SH-SY5Y (cell line): Measurements from ENCODE around the gene BCL7A.

Experiments
- GATA2 ChIP-seq: IDR thresholded peaks from 2 replicates; pipeline ENCODE4 v1.6.1; 2011; ENCODE audit warnings: mild to moderate bottlenecking, low read depth, low read length
- GATA3 ChIP-seq: IDR thresholded peaks from 2 replicates; pipeline ENCODE4 v1.6.1; 2011; ENCODE audit warnings: low read depth, mild to moderate bottlenecking, low read length, moderate library complexity

DNA sequence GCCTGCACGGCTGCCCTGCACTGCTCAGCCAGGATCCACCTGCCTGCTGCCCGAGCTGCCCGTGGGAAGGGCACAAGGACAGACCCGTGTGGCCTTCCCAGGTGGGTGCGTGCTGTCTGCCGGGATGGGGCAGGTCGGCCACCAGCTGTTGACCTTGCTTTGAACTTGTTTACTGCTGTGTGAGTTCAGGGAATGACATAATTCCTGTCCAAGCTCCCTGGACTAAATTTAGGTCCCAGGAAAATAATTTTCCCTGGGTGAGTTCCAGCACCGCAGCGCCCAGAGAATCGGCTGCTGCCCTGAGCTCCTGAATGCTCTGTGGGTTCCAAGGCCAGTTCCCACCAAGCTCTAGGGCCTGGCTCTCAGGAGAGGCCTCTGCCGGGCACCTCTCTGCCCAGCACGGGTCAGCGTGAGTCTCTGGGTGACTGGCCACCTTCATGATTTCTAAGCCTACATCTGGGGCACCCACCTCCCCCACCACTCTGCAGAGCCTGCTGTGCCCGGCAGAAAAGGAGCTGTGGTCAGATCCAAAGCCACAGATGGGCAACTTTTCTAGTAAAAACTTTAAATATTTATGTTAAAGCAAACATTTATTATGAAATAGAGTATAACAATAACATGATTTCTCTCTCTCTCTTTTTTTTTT, 29.7 kb downstream of the BCL7A start:
- no peak for TF ChIP-seq GATA2
- TF ChIP-seq GATA3, result no peak
